HL-60 (cell line): ENCODE data around the gene RHO.
"Not testable (repeated sequence)": the region's sequence is repeated elsewhere in the genome, so short reads cannot be mapped to it uniquely, and the experiment has no call there.

ENCODE experiments used
- DNase-seq, 2 experiments: peaks; one replicate each; pipeline ENCODE4 v3.0.0-alpha.2; 2010 to 2020; ENCODE audit warnings: low read depth in 1 of 2, low spot score in 1 of 2
- H3K27ac ChIP-seq: fragments of 250-450 bp; sonication (Bioruptor Pico); replicated peaks from 2 replicates; pipeline ENCODE4 v1.5.1; 2020; ENCODE audit warnings: mild to moderate bottlenecking, moderate library complexity
- H3K27me3 ChIP-seq: fragments of 250-450 bp; sonication (Bioruptor Pico); 2 replicates; pipeline ENCODE4 v1.5.1; 2021; ENCODE audit warnings: mild to moderate bottlenecking, moderate library complexity; ENCODE audit not compliant: insufficient read depth, poor library complexity, severe bottlenecking
- H3K4me3 ChIP-seq: replicated peaks from 2 replicates; pipeline ENCODE4 v1.5.1; 2011; ENCODE audit warnings: mild to moderate bottlenecking, control low read depth, low read length; ENCODE audit not compliant: insufficient read depth
- CTCF ChIP-seq: IDR thresholded peaks from one replicate; pipeline ENCODE4 v1.5.1; 2011; ENCODE audit warnings: low read length, control low read depth, inconsistent platforms; ENCODE audit not compliant: insufficient read depth
- GABPA ChIP-seq: IDR thresholded peaks from 2 replicates; pipeline ENCODE4 v1.6.1; 2012; ENCODE audit warnings: low read depth
- POLR2AphosphoS5 ChIP-seq: IDR thresholded peaks from 2 replicates; pipeline ENCODE4 v1.6.1; 2012; ENCODE audit warnings: low read depth
- REST ChIP-seq: IDR thresholded peaks from 2 replicates; pipeline ENCODE4 v1.6.1; 2012; ENCODE audit warnings: low read depth; ENCODE audit not compliant: insufficient replicate concordance
- SPI1 ChIP-seq: IDR thresholded peaks from 2 replicates; pipeline ENCODE4 v1.6.1; 2012; ENCODE audit warnings: low read depth, mild to moderate bottlenecking, borderline replicate concordance

Gene RHO

GRCh38 chr3:129498603-129499488, 29.6 kb upstream of the RHO start:
- DNase-seq, H3K27ac ChIP-seq, H3K27me3 ChIP-seq, H3K4me3 ChIP-seq: not testable (repeated sequence)

GRCh38 chr3:129499604-129500333, 28.7 kb upstream of the RHO start:
- H3K4me3 ChIP-seq, H3K27ac ChIP-seq, DNase-seq, H3K27me3 ChIP-seq: not testable (repeated sequence)

- TF ChIP-seq GABPA, result no peak
- TF ChIP-seq CTCF, result no peak
- no peak for TF ChIP-seq REST
- TF ChIP-seq SPI1, result no peak
- TF ChIP-seq POLR2AphosphoS5, result no peak
- no peaks in the 10 kb centered on the region for H3K27me3 ChIP-seq
- no peak for DNase-seq
- H3K27ac ChIP-seq, result no peak overlapping the region
- H3K4me3 ChIP-seq, result no peak overlapping the region
These were observed 28.1 kb upstream of the RHO start for GRCh38 chr3:129500334-129500658.

- no peak for TF ChIP-seq REST
- TF ChIP-seq SPI1, result no peak
- TF ChIP-seq GABPA, result no peak
- no peak for TF ChIP-seq CTCF
- TF ChIP-seq POLR2AphosphoS5, result no peak
- Histone ChIP-seq H3K27ac (no peak overlapping the region), H3K27me3 (no peaks in the 10 kb centered on the region), H3K4me3 (no peak overlapping the region)
- DNase-seq, result no peak
These were observed 26.8 kb upstream of the RHO start for GRCh38 chr3:129501630-129502029.
